Gastroesophageal sphincter (tissue), 3 donors: ENCODE data around the gene DOK5.

Experiments
- EP300 ChIP-seq: sonication (generic); formaldehyde crosslinking; IDR thresholded peaks from one replicate; pipeline ENCODE4 v1.6.1; 2017; ENCODE audit warnings: antibody characterized with exemption, mild to moderate bottlenecking
- POLR2A ChIP-seq, 2 donors: fragments of 450-650 bp; IDR thresholded peaks; one replicate each; pipeline ENCODE4 v1.6.1; 2017; ENCODE audit warnings: antibody characterized with exemption in 2 of 2, mild to moderate bottlenecking in 2 of 2, moderate library complexity in 1 of 2
- TF ChIP-seq, protein P1 (sequence below), 4 experiments: fragments of 200-600 bp in 2 of 4; fragments of 450-650 bp in 2 of 4; sonication (generic) in 1 of 4; IDR thresholded peaks; one replicate each; pipeline ENCODE4 v1.5.1; 2017 to 2019; ENCODE audit warnings: antibody characterized with exemption in 4 of 4, mild to moderate bottlenecking in 2 of 4, moderate library complexity in 2 of 4

- TF ChIP-seq, protein P1, sequence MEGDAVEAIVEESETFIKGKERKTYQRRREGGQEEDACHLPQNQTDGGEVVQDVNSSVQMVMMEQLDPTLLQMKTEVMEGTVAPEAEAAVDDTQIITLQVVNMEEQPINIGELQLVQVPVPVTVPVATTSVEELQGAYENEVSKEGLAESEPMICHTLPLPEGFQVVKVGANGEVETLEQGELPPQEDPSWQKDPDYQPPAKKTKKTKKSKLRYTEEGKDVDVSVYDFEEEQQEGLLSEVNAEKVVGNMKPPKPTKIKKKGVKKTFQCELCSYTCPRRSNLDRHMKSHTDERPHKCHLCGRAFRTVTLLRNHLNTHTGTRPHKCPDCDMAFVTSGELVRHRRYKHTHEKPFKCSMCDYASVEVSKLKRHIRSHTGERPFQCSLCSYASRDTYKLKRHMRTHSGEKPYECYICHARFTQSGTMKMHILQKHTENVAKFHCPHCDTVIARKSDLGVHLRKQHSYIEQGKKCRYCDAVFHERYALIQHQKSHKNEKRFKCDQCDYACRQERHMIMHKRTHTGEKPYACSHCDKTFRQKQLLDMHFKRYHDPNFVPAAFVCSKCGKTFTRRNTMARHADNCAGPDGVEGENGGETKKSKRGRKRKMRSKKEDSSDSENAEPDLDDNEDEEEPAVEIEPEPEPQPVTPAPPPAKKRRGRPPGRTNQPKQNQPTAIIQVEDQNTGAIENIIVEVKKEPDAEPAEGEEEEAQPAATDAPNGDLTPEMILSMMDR (IDR thresholded peaks at IDR 0.05) = no peak
- TF ChIP-seq POLR2A (IDR thresholded peaks at IDR 0.05) (no peak), EP300 (no peak)
Measured at GRCh38 chr20:54434196-54434595, 41.2 kb upstream of the DOK5 start.
